Breast epithelium (tissue), 4 donors: ENCODE measurements around the gene ADGRL3. TPM values are rescaled to one million over a fixed set of nuclear protein-coding genes. Genes with fewer than 3 reads are reported as not detected.
"Not testable (repeated sequence)": the region's sequence is repeated elsewhere in the genome, so short reads cannot be mapped to it uniquely, and the experiment has no call there.

Experiments
- DNase-seq, 2 donors: peaks; one replicate each; pipeline ENCODE4 v3.0.0-alpha.2; 2019; ENCODE audit warnings: low spot score in 2 of 2
- H3K27ac ChIP-seq, 2 donors: fragments of 200-600 bp; sonication (generic) in 1 of 2; one replicate each; pipeline ENCODE4 v1.5.1; 2016 to 2019; ENCODE audit warnings: mild to moderate bottlenecking in 1 of 2
- H3K27me3 ChIP-seq, 2 donors: fragments of 200-600 bp; sonication (generic) in 1 of 2; one replicate each; pipeline versions ENCODE4 v1.5.1 to v1.6.0; 2017 to 2019; ENCODE audit warnings: control low read depth in 1 of 2, mild to moderate bottlenecking in 1 of 2
- H3K36me3 ChIP-seq: fragments of 200-600 bp; one replicate; pipeline ENCODE4 v1.5.1; 2019
- H3K4me1 ChIP-seq, 2 donors: fragments of 200-600 bp; sonication (generic); one replicate each; pipeline ENCODE4 v1.5.1; 2016 to 2019; ENCODE audit warnings: control low read depth in 1 of 2
- H3K4me3 ChIP-seq, 3 donors: fragments of 200-600 bp; sonication (generic); 1 replicate in 2 of 3; 2 replicates in 1 of 3; pipeline ENCODE4 v1.5.1; 2016 to 2019; ENCODE audit warnings: mild to moderate bottlenecking in 3 of 3, moderate library complexity in 2 of 3
- H3K9me3 ChIP-seq, 2 donors: fragments of 200-600 bp; sonication (generic) in 1 of 2; one replicate each; pipeline ENCODE4 v1.5.1; 2016 to 2019; ENCODE audit warnings: control low read depth in 1 of 2
- CTCF ChIP-seq, 3 donors: fragments of 450-650 bp; IDR thresholded peaks; one replicate each; pipeline ENCODE4 v1.5.1; 2016 to 2017; ENCODE audit warnings: antibody characterized with exemption in 3 of 3, mild to moderate bottlenecking in 3 of 3, moderate library complexity in 3 of 3
- POLR2A ChIP-seq: fragments of 450-650 bp; IDR thresholded peaks from one replicate; pipeline ENCODE4 v1.6.1; 2016; ENCODE audit warnings: antibody characterized with exemption, mild to moderate bottlenecking, moderate library complexity
- POLR2AphosphoS5 ChIP-seq, 3 donors: sonication (generic); formaldehyde crosslinking; IDR thresholded peaks; one replicate each; pipeline ENCODE4 v1.6.1; 2017; ENCODE audit warnings: antibody characterized with exemption in 3 of 3
- intact Hi-C: fragments of 100-400 bp; cut with DNase I; formaldehyde crosslinking; loops from one replicate; pipeline ENCODE4 v1.15.1; 2023; ENCODE audit warnings: low total_unique reads
- total RNA-seq, 3 donors: library from RNA; depleted of rRNA; stranded (reverse); fragments of >200 nt; gene quantifications; one replicate each; pipeline ENCODE4 v1.1.0, GENCODE V29; 2016

The ADGRL3 gene
- total RNA-seq, 3 donors from 2014 or later, result 4.2 to 8.2 (median 6.6) TPM

- Histone ChIP-seq H3K4me3 (no peak overlapping the region), H3K27ac (no peak overlapping the region), H3K27me3 (no peaks in the 10 kb centered on the region), H3K4me1 (no peaks in the 10 kb centered on the region), H3K9me3 (peaks cover 0 to 8% of the 10 kb centered on the region in 2 donors), H3K36me3 (no peaks in the 10 kb centered on the region)
- TF ChIP-seq POLR2A (no peak), POLR2AphosphoS5 (IDR thresholded peaks at IDR 0.05) (no peak), CTCF (IDR thresholded peaks at IDR 0.05) (no peak)
- intact Hi-C loops, result no loop called here
- no peak for DNase-seq
These were observed 150.8 kb downstream of the ADGRL3 start for GRCh38 chr4:61350932-61351331.

GRCh38 chr4:61356696-61357095 lies 156.6 kb downstream of the ADGRL3 start:
- Histone ChIP-seq H3K4me1 (no peaks in the 10 kb centered on the region), H3K4me3 (no peak overlapping the region), H3K9me3 (peaks cover 0 to 7% of the 10 kb centered on the region in 2 donors), H3K36me3 (no peaks in the 10 kb centered on the region), H3K27me3 (no peaks in the 10 kb centered on the region), H3K27ac (no peak overlapping the region)
- intact Hi-C loops, result no loop called here
- DNase-seq, result no peak
- TF ChIP-seq POLR2A, result no peak
- no peak for TF ChIP-seq POLR2AphosphoS5 (IDR thresholded peaks at IDR 0.05)
- no peak for TF ChIP-seq CTCF (IDR thresholded peaks at IDR 0.05)

GRCh38 chr4:61359301-61359700 lies 159.2 kb downstream of the ADGRL3 start:
- no peak for DNase-seq
- Histone ChIP-seq H3K4me1 (no peaks in the 10 kb centered on the region), H3K9me3 (no peaks in the 10 kb centered on the region), H3K36me3 (no peaks in the 10 kb centered on the region), H3K27ac (no peak overlapping the region), H3K4me3 (no peak overlapping the region), H3K27me3 (no peaks in the 10 kb centered on the region)
- intact Hi-C loops, result no loop called here
- no peak for TF ChIP-seq CTCF (IDR thresholded peaks at IDR 0.05)

GRCh38 chr4:61372817-61373216 lies 172.7 kb downstream of the ADGRL3 start:
- H3K36me3 ChIP-seq, H3K4me3 ChIP-seq, H3K4me1 ChIP-seq, intact Hi-C loops, H3K27ac ChIP-seq, H3K9me3 ChIP-seq, DNase-seq, H3K27me3 ChIP-seq: not testable (repeated sequence)

GRCh38 chr4:61373901-61374440 lies 173.8 kb downstream of the ADGRL3 start:
- intact Hi-C loops, result no loop called here
- no peak for DNase-seq
- Histone ChIP-seq H3K4me1 (no peaks in the 10 kb centered on the region), H3K4me3 (no peak overlapping the region), H3K36me3 (no peaks in the 10 kb centered on the region), H3K9me3 (peaks cover 0 to 7% of the 10 kb centered on the region in 2 donors), H3K27ac (no peak overlapping the region), H3K27me3 (no peaks in the 10 kb centered on the region)
- TF ChIP-seq CTCF (IDR thresholded peaks at IDR 0.05) (no peak), POLR2AphosphoS5 (IDR thresholded peaks at IDR 0.05) (no peak), POLR2A (no peak)

- intact Hi-C loops, result no loop called here
- TF ChIP-seq POLR2A (no peak), CTCF (IDR thresholded peaks at IDR 0.05) (no peak), POLR2AphosphoS5 (IDR thresholded peaks at IDR 0.05) (no peak)
- Histone ChIP-seq H3K27ac (no peak overlapping the region), H3K4me3 (no peak overlapping the region), H3K36me3 (no peaks in the 10 kb centered on the region), H3K9me3 (peaks cover 0 to 7% of the 10 kb centered on the region in 2 donors), H3K27me3 (no peaks in the 10 kb centered on the region), H3K4me1 (no peaks in the 10 kb centered on the region)
- DNase-seq, result no peak
These were observed 174.3 kb downstream of the ADGRL3 start for GRCh38 chr4:61374447-61374891.
